Fibroblast of peridontal ligament (primary cell): Measurements from ENCODE around the gene BNC2.

Experiments
- DNase-seq: peaks from one replicate; pipeline ENCODE4 v3.0.0-alpha.2; 2010; ENCODE audit errors: extremely low read depth

Gene BNC2

GRCh38 chr9:16817514-16817913 is 53.0 kb downstream of the BNC2 start:
- DNase-seq = no peak

- no peak for DNase-seq
Observed at GRCh38 chr9:16817002-16817401, 53.5 kb downstream of the BNC2 start.

- no peak for DNase-seq
Observed at GRCh38 chr9:16816011-16816410, 54.5 kb downstream of the BNC2 start.

- no peak for DNase-seq
Observed at GRCh38 chr9:16815079-16815478, 55.4 kb downstream of the BNC2 start.

GRCh38 chr9:16813838-16814237 is 56.6 kb downstream of the BNC2 start:
- no peak for DNase-seq

- no peak for DNase-seq
Observed at GRCh38 chr9:16811987-16812685, 58.3 kb downstream of the BNC2 start.

GRCh38 chr9:16809912-16810610 is 60.4 kb downstream of the BNC2 start:
- DNase-seq = no peak

- DNase-seq = no peak
Observed at GRCh38 chr9:16806674-16807073, 63.8 kb downstream of the BNC2 start.

- no peak for DNase-seq
Observed at GRCh38 chr9:16803648-16804047, 66.8 kb downstream of the BNC2 start.

GRCh38 chr9:16801871-16802466 is 68.5 kb downstream of the BNC2 start:
- DNase-seq = no peak

- no peak for DNase-seq
Observed at GRCh38 chr9:16796304-16796825, 74.1 kb downstream of the BNC2 start.

- peak; percentile 96 for DNase-seq
Observed at GRCh38 chr9:16794871-16795639, 75.4 kb downstream of the BNC2 start.

GRCh38 chr9:16794103-16794502 is 76.4 kb downstream of the BNC2 start:
- no peak for DNase-seq

- DNase-seq = no peak
Observed at GRCh38 chr9:16787724-16788123, 82.7 kb downstream of the BNC2 start.

GRCh38 chr9:16784002-16784401 is 86.5 kb downstream of the BNC2 start:
- DNase-seq = no peak

- DNase-seq = no peak
Observed at GRCh38 chr9:16782490-16782889, 88.0 kb downstream of the BNC2 start.

- DNase-seq = no peak
Observed at GRCh38 chr9:16775330-16775729, 95.1 kb downstream of the BNC2 start.

- DNase-seq = no peak
Observed at GRCh38 chr9:16773617-16774016, 96.9 kb downstream of the BNC2 start.

GRCh38 chr9:16773116-16773515 is 97.4 kb downstream of the BNC2 start:
- DNase-seq = no peak

- DNase-seq = no peak
Observed at GRCh38 chr9:16771356-16771755, 99.1 kb downstream of the BNC2 start.

- no peak for DNase-seq
Observed at GRCh38 chr9:16769291-16769690, 101.2 kb downstream of the BNC2 start.

- DNase-seq = no peak
Observed at GRCh38 chr9:16768816-16769215, 101.7 kb downstream of the BNC2 start.
